ENCODE data around the gene HECW1. TPM values are rescaled to one million over a fixed set of nuclear protein-coding genes. Genes with fewer than 3 reads are reported as not detected.

The HECW1 gene
- total RNA-seq, 1 donor, result 2.9 TPM

DNA sequence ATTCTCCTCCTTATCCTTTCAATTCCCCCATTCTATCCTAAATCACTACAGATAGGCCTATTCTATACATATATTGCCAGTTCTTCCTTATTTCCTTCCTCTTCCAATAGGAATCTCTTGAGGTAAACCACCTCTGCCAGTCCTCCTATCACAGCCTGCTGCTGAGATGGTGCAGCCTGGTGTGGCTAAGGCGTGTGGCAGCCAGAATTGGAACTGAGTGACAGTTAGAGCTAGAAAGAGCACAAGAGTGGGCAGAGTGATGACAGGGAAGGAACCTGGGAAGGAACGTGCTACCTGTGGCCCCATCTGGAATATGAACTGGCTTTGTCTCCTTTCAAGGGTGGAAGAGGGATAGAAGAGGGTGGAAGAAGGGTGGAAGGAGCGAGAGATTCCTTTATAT, 187.7 kb downstream of the HECW1 start:
- Histone ChIP-seq H3K4me1 (ENCODE audit: insufficient read depth, low read length) (peaks cover 7% of the 10 kb centered on the region), H3K27ac (ENCODE audit: low read depth, low read length) (no peak overlapping the region), H4K20me1 (ENCODE audit: insufficient read depth, low read length) (no peaks in the 10 kb centered on the region), H2AFZ (ENCODE audit: low read length) (no peak overlapping the region), H3K36me3 (ENCODE audit: insufficient read depth, low read length) (no peaks in the 10 kb centered on the region), H3K4me3 (ENCODE audit: insufficient read depth, low read length) (no peak overlapping the region), H3K4me2 (ENCODE audit: insufficient read depth, low read length) (no peak overlapping the region), H3K9me3 (ENCODE audit: low read depth, low read length) (no peaks in the 10 kb centered on the region), H3K79me2 (ENCODE audit: insufficient read depth, low read length) (no peaks in the 10 kb centered on the region), H3K27me3 (ENCODE audit: insufficient read depth, low read length) (peaks cover 5% of the 10 kb centered on the region)
- DNase-seq (ENCODE audit: insufficient read length, low spot score, missing footprints), result no peak
- TF ChIP-seq CTCF (IDR thresholded peaks at IDR 0.05; ENCODE audit: extremely low read depth, low read depth, low read length), result no peak

DNA sequence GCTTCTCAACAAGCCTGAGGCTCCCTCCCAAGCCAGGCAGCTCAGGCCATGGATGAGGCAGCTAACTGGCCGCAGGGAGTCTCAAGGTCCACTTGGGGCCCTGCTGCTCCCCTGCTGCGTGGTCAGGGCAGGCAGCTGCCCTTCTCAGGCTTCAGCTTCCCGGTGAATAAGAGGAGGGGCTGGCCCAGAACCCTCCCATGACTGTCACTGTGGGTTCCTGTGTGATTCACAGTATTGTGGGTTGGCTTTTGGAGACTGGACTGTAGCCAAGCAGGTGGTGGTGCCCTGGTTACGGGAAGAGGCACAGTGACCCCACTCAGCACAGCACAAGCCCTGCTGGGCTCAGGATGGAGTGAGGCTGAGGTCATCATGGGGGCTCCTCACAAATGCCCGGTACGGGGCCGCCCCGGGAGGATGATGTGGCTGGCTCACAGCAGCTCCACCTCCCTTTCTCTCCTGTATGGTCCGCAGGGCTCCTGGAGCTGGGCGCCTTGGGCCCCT, 189.8 kb downstream of the HECW1 start:
- DNase-seq (ENCODE audit: insufficient read length, low spot score, missing footprints), result peak; percentile 78
- H3K4me3 ChIP-seq (ENCODE audit: insufficient read depth, low read length), result no peak overlapping the region
- H3K36me3 ChIP-seq (ENCODE audit: insufficient read depth, low read length), result no peaks in the 10 kb centered on the region
- no peaks in the 10 kb centered on the region for H4K20me1 ChIP-seq (ENCODE audit: insufficient read depth, low read length)
- peak overlapping the region; percentile 75 for H2AFZ ChIP-seq (ENCODE audit: low read length)
- peaks cover 7% of the 10 kb centered on the region for H3K4me1 ChIP-seq (ENCODE audit: insufficient read depth, low read length)
- H3K27me3 ChIP-seq (ENCODE audit: insufficient read depth, low read length), result peaks cover 5% of the 10 kb centered on the region
- no peak overlapping the region for H3K27ac ChIP-seq (ENCODE audit: low read depth, low read length)
- no peaks in the 10 kb centered on the region for H3K79me2 ChIP-seq (ENCODE audit: insufficient read depth, low read length)
- TF ChIP-seq CTCF (IDR thresholded peaks at IDR 0.05; ENCODE audit: extremely low read depth, low read depth, low read length), result no peak
- H3K9me3 ChIP-seq (ENCODE audit: low read depth, low read length), result no peaks in the 10 kb centered on the region
- H3K4me2 ChIP-seq (ENCODE audit: insufficient read depth, low read length), result no peak overlapping the region

DNA sequence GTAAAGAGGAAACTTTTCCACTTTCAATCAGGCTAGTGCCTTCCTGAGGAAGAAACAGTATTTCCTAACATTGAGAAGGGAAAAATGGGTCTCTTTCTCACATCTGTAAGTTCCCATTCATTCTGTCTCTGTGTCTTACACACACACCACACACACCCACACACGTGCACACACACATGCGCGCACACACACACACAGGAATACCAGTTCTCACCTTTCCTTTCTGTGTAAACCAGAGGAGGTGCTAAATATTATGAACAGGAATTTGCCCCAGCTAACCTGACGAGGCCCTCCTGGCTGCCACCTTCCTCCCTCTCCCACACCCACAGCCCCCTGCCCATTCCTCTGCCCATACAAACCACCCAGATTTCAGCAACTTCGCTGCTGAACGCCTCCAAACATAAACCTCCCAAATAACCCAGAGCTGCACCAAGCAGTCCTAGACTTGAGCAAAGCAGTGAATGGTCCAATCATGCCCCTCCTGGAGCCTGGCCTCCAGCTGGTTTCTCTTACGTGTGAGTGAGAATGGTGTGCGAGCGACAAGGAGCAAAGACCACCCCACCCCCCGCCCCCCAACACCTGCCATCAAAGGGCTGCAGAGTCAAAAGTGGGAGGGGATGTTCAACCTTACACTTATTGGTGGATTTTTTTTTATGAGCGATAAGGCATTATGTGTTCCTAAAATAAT, 190.5 kb downstream of the HECW1 start:
- H2AFZ ChIP-seq (ENCODE audit: low read length), result no peak overlapping the region
- peaks cover 7% of the 10 kb centered on the region for H3K4me1 ChIP-seq (ENCODE audit: insufficient read depth, low read length)
- no peaks in the 10 kb centered on the region for H4K20me1 ChIP-seq (ENCODE audit: insufficient read depth, low read length)
- TF ChIP-seq CTCF (IDR thresholded peaks at IDR 0.05; ENCODE audit: extremely low read depth, low read depth, low read length), result no peak
- no peak overlapping the region for H3K4me3 ChIP-seq (ENCODE audit: insufficient read depth, low read length)
- H3K27ac ChIP-seq (ENCODE audit: low read depth, low read length), result no peak overlapping the region
- H3K9me3 ChIP-seq (ENCODE audit: low read depth, low read length), result no peaks in the 10 kb centered on the region
- H3K79me2 ChIP-seq (ENCODE audit: insufficient read depth, low read length), result no peaks in the 10 kb centered on the region
- H3K36me3 ChIP-seq (ENCODE audit: insufficient read depth, low read length), result no peaks in the 10 kb centered on the region
- no peak overlapping the region for H3K4me2 ChIP-seq (ENCODE audit: insufficient read depth, low read length)
- no peak for DNase-seq (ENCODE audit: insufficient read length, low spot score, missing footprints)
- H3K27me3 ChIP-seq (ENCODE audit: insufficient read depth, low read length), result peaks cover 2% of the 10 kb centered on the region

- Histone ChIP-seq H3K27ac (ENCODE audit: low read depth, low read length) (no peak overlapping the region), H3K36me3 (ENCODE audit: insufficient read depth, low read length) (no peaks in the 10 kb centered on the region), H3K4me1 (ENCODE audit: insufficient read depth, low read length) (peaks cover 7% of the 10 kb centered on the region), H3K27me3 (ENCODE audit: insufficient read depth, low read length) (no peaks in the 10 kb centered on the region), H3K4me3 (ENCODE audit: insufficient read depth, low read length) (no peak overlapping the region), H3K9me3 (ENCODE audit: low read depth, low read length) (no peaks in the 10 kb centered on the region), H3K4me2 (ENCODE audit: insufficient read depth, low read length) (no peak overlapping the region), H4K20me1 (ENCODE audit: insufficient read depth, low read length) (no peaks in the 10 kb centered on the region), H2AFZ (ENCODE audit: low read length) (no peak overlapping the region), H3K79me2 (ENCODE audit: insufficient read depth, low read length) (no peaks in the 10 kb centered on the region)
- no peak for TF ChIP-seq CTCF (IDR thresholded peaks at IDR 0.05; ENCODE audit: extremely low read depth, low read depth, low read length)
- peak; percentile 85 for DNase-seq (ENCODE audit: insufficient read length, low spot score, missing footprints)
Measured at GRCh38 chr7:43303740-43304241, 191.3 kb downstream of the HECW1 start.
